Astrocyte of the spinal cord (primary cell): Measurements from ENCODE around the gene RPL4.

ENCODE experiments used
- DNase-seq: peaks from one replicate; pipeline ENCODE4 v3.0.0; 2011; ENCODE audit warnings: low read depth, low spot score
- H3K4me3 ChIP-seq: 2 replicates; pipeline ENCODE4 v1.5.1; 2011; ENCODE audit warnings: low read depth, mild to moderate bottlenecking, low read length, moderate library complexity
- in situ Hi-C: cut with HindIII; loops from 2 replicates; pipeline ENCODE4 v1.10.0; 2017; ENCODE audit warnings: low sequenced_read_pairs
- TF ChIP-seq, protein P1 (sequence below): IDR thresholded peaks from 2 replicates; pipeline ENCODE4 v1.5.1; 2012; ENCODE audit warnings: low read depth, mild to moderate bottlenecking, low read length, inconsistent platforms

The RPL4 gene

DNA sequence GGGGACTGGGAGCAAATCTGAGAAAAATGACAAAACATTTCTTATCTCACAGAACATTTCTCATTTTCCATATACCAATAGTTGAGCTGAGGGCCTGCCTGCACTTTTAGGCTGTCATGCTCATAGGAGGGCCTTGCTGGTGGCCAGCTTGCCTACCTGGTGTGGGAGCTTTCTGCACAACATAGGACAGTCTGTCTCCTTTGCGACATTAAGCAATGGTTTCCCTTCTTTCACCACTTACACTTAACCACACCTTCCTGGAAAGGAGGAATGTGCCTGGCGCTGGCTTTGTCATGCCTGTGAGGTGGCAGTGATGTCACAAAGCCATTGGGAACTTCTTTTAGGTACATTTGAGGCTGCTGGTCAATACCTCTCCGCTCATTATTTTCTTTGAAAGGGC, 12.8 kb downstream of the RPL4 start:
- no peak overlapping the region for H3K4me3 ChIP-seq
- in situ Hi-C loops: no loop called here
- TF ChIP-seq, protein P1, sequence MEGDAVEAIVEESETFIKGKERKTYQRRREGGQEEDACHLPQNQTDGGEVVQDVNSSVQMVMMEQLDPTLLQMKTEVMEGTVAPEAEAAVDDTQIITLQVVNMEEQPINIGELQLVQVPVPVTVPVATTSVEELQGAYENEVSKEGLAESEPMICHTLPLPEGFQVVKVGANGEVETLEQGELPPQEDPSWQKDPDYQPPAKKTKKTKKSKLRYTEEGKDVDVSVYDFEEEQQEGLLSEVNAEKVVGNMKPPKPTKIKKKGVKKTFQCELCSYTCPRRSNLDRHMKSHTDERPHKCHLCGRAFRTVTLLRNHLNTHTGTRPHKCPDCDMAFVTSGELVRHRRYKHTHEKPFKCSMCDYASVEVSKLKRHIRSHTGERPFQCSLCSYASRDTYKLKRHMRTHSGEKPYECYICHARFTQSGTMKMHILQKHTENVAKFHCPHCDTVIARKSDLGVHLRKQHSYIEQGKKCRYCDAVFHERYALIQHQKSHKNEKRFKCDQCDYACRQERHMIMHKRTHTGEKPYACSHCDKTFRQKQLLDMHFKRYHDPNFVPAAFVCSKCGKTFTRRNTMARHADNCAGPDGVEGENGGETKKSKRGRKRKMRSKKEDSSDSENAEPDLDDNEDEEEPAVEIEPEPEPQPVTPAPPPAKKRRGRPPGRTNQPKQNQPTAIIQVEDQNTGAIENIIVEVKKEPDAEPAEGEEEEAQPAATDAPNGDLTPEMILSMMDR: no peak
- DNase-seq: no peak

DNA sequence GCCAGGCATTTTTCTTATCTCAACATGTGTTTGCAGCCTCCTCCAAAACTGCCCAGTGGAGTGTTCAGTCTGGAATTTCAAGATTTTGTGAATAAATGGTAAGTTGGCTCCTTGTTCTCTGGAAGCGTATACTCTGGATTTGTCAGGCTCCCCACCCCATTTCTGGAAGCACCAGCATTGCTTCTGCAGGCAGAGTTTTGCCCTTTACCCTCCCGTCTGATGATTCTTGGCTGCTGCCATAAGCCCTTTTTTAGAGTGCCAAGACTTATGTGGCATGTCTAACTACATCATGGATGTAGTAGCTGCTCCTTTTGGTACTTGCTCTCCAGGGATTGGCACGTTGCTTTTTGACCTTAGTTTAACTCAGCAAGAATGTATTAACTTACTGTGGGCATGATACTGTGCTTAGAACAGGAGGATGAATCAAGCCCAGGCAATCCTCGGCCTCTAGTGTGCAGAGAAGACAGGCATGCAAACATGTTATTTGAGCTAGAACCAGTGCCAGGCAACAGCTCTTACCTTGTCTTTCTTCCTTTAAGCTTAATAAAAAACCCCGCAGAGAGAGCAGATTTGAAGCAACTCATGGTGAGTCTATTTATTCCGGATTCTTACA, 15.4 kb downstream of the RPL4 start:
- H3K4me3 ChIP-seq: no peak overlapping the region
- in situ Hi-C loops: no loop called here
- no peak for DNase-seq
- TF ChIP-seq, protein P1: no peak

DNA sequence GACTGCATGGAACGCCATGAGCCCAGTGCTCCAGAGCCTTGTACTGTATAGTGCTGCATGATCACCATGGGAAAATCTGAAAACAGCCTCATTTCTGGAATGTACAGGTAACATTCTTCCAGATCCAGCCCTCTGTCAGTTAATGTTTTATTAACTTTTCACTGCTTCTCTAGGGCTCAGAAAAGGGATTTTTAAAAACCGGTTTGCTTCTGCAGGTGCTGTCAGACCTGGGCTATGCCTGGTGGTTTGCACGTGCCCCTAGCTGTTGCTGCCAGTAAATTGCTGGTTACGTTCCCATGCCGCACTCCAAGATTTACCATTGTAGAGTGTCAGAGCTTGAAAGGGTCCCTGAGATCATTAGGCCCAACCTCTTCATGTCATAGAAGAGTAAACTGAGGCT, 16.1 kb downstream of the RPL4 start:
- H3K4me3 ChIP-seq: no peak overlapping the region
- TF ChIP-seq, protein P1: no peak
- in situ Hi-C loops: no loop called here
- DNase-seq: no peak

DNA sequence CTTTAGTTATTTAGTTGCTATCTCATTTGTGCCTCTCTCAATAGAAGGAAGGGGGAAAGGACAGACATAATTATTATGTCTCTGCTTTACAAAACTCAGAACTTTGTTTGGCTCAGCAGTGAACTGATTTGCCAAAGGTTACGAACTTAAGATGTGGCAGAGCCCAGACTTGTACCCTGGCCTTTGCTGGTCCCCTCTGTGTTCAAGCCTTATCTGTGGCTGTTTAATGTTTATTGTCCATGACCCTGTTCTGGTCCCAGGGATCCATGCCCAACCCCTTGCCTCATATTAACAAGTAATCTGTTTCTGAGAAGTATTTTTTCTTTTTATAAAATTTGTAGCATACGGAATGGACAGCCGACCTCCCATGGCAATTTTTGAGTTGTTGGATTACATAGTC, 17.8 kb downstream of the RPL4 start:
- H3K4me3 ChIP-seq: no peak overlapping the region
- TF ChIP-seq, protein P1: no peak
- DNase-seq: no peak
- in situ Hi-C loops: no loop called here

DNA sequence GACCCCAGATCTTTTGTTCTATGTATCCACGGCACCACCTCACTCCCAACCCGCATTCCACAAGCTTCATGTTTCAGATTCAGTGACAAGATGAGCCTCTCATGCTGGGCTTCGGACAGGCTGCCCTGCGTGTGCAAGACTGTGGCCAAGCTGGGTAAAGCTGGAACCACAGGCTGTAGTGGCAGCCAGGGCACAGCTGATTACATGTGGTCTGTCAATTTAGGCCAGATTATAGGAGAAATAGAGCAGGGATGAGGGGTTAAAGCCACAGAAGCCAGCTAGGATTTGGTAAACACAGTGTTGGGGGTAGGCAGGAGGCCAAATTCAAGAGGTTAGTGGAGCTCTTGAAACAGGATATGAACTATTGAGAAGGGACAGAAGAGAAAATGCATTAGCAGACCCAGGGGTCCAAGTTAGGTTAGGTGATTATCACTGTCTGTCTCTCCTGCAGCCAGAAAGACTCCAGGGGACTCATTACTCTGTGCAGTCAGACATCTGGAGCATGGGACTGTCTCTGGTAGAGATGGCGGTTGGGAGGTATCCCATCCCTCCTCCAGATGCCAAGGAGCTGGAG, 20.0 kb downstream of the RPL4 start:
- TF ChIP-seq, protein P1: no peak
- H3K4me3 ChIP-seq: no peak overlapping the region
- peak; percentile 16 for DNase-seq
- in situ Hi-C loops: no loop called here

DNA sequence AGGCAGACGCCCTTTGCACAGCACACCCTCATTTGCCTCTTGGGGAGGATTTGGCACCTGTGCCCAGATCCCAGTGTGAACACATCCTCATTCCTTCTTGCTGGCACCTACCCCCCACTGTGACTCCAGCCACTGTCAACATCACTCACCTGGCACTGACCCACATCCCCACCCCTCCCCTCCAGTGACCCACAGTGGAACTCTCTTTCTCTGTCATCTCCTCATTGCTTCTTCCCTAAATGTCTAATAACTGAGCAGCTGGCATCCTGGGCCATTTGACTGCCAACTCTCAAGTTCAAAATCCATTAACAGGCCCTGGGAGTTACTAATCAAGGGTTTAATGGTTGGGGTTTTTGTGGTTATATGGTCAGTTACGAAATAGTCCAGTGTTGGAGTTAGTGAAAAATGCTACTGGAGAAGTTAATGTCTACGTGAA, 21.5 kb downstream of the RPL4 start:
- H3K4me3 ChIP-seq: no peak overlapping the region
- TF ChIP-seq, protein P1: no peak
- in situ Hi-C loops: no loop called here
- peak; percentile 84 for DNase-seq

DNA sequence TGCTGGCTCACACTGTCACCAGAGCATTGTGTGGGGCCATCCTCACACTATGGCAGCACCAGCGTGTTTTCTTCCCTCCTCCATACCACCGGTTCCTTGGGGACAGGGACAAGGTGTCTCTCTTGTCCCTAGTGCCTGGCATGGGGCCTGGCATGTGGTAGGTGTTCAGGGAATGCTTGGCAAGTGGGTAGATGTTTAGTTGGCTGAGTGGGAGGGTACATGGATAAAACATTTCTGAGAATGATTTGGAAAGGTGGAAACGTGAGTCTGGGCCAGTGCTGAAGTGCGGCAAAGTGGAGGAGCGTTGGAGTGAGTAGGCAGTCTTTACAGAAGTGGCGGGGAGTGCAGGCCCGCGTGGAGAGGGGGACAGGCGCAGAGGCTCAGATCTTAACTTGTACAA, 22.1 kb downstream of the RPL4 start:
- DNase-seq: no peak
- in situ Hi-C loops: no loop called here
- TF ChIP-seq, protein P1: no peak
- no peak overlapping the region for H3K4me3 ChIP-seq
